ENCODE results near the gene CDC42BPA. TPM values are rescaled to one million over a fixed set of nuclear protein-coding genes. Genes with fewer than 3 reads are reported as not detected.

The CDC42BPA gene
- total RNA-seq, 4 donors from 2014 or later, result 16.8 to 26.9 (median 22.5) TPM

DNA sequence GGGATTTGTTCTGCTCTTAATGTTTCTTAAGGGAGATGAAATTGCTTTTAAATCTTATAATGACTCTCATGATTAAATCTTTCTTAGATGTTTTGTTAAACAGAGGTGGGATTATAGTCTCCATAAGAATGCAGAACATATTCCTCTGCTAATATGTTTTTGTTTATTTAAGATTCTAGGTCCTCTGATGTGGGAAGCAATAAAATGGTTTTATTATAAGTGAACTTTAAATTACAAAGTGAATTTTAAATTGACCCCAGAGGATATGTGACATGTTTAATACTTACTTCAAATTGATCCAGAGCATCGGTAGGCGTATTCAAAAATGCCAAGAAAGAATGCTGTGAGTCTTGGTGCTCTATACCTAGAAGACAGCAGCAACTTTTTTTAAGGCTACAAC is 248.8 kb downstream of the CDC42BPA start:
- H3K4me3 ChIP-seq (ENCODE audit: low read depth, poor library complexity, severe bottlenecking), result no peak overlapping the region
- intact Hi-C loops (cut with DNase I; ENCODE audit: low total_unique reads), result no loop called here
- TF ChIP-seq POLR2A (IDR thresholded peaks at IDR 0.05), result no peak
- TF ChIP-seq, protein P1, sequence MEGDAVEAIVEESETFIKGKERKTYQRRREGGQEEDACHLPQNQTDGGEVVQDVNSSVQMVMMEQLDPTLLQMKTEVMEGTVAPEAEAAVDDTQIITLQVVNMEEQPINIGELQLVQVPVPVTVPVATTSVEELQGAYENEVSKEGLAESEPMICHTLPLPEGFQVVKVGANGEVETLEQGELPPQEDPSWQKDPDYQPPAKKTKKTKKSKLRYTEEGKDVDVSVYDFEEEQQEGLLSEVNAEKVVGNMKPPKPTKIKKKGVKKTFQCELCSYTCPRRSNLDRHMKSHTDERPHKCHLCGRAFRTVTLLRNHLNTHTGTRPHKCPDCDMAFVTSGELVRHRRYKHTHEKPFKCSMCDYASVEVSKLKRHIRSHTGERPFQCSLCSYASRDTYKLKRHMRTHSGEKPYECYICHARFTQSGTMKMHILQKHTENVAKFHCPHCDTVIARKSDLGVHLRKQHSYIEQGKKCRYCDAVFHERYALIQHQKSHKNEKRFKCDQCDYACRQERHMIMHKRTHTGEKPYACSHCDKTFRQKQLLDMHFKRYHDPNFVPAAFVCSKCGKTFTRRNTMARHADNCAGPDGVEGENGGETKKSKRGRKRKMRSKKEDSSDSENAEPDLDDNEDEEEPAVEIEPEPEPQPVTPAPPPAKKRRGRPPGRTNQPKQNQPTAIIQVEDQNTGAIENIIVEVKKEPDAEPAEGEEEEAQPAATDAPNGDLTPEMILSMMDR (IDR thresholded peaks at IDR 0.05), result no peak
- no peak for DNase-seq (ENCODE audit: low spot score in 2 of 2)
- 89 to 93% methylated on average over 2 of the region's 2 CpGs for WGBS, 2 donors

DNA sequence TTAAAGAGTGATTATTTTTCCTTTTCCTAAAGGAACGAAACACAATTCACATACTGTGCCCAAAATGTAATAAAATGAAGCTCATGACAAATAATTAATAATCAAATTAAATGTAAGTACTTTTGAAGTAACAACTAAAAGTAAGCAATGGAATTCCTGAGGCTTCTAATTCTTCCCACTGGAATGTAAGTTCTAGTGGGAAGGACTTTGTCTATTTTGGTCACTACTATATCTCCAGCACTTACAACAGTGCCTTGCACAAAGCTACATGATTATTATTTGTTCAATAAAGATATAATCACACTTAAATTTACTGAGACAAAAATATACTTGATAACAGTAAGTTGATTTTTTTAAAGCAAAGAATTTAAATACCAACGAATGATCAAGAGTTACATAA is 249.4 kb downstream of the CDC42BPA start:
- no peak for DNase-seq (ENCODE audit: low spot score in 2 of 2)
- no peak for TF ChIP-seq POLR2A (IDR thresholded peaks at IDR 0.05)
- TF ChIP-seq, protein P1 (IDR thresholded peaks at IDR 0.05), result no peak
- 75 to 77% methylated on average over 2 of the region's 2 CpGs for WGBS, 2 donors
- intact Hi-C loops (cut with DNase I; ENCODE audit: low total_unique reads), result no loop called here
- H3K4me3 ChIP-seq (ENCODE audit: low read depth, poor library complexity, severe bottlenecking), result no peak overlapping the region

DNA sequence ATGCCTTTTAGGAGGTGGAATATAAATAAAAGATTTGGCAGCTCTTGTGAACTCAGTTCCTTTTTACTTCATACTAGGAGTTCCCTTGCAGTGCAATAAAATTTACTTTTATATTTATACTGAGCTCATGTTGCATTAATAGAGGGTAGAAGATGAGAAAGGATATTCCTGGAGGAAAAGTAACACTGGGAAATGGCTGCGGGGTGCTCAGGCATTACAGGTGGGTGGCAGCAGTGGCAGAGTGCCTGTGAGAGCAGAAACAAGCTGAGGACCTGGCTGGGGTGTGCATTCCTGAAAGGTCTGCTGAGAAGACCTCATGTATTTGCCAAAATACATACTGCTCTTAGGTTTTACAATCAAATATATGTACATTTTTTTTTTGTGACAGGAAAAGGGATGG is 251.3 kb downstream of the CDC42BPA start:
- no peak for TF ChIP-seq POLR2A (IDR thresholded peaks at IDR 0.05)
- TF ChIP-seq, protein P1 (IDR thresholded peaks at IDR 0.05), result no peak
- no peak overlapping the region for H3K4me3 ChIP-seq (ENCODE audit: low read depth, poor library complexity, severe bottlenecking)
- intact Hi-C loops (cut with DNase I; ENCODE audit: low total_unique reads), result no loop called here
- DNase-seq (ENCODE audit: low spot score in 2 of 2), result no peak
- WGBS, 2 donors, result 70 to 71% methylated on average over 1 of the region's 1 CpG

DNA sequence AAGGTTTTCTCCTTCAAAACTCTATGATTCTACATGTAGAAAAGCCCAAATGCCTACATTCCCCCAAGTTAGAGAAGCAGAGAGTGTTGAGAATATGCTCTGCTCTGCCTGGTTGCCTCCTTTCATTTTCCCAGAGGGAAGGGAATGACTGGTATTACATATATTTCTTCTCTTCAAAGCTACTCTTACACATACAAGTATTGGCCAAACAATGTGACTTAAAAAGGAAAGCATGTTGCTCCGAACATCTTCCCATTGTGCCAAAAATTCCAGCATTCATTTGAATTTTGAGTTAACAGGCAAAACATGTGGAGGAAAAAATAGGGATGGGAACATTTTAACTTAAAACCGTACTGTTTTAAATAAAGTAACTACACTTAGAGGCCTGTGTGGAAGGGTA is 253.0 kb downstream of the CDC42BPA start:
- no peak for DNase-seq (ENCODE audit: low spot score in 2 of 2)
- TF ChIP-seq POLR2A (IDR thresholded peaks at IDR 0.05), result no peak
- TF ChIP-seq, protein P1 (IDR thresholded peaks at IDR 0.05), result no peak
- no peak overlapping the region for H3K4me3 ChIP-seq (ENCODE audit: low read depth, poor library complexity, severe bottlenecking)
- intact Hi-C loops (cut with DNase I; ENCODE audit: low total_unique reads), result no loop called here
- WGBS, 2 donors, result 88 to 92% methylated on average over 2 of the region's 2 CpGs

DNA sequence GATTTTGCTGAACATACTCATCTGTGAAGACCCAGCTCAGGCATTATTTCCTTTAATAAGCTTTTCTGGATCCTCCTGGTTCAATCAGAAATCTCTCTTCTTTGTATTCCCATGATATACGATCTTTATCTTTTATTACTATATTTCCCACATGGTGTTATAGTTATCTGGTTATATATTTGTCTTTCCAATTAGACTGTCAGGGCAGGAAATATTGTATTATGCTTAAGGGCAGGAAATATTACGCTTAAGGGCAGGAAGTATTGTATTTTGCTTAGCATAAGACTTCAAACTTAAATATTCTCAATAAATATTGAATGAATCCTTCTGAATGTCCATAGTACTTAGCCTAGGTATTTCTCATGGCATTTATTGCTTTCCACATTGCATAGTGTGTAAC is 256.0 kb downstream of the CDC42BPA start:
- intact Hi-C loops (cut with DNase I; ENCODE audit: low total_unique reads), result loop anchor here (2.0 kb wide), 1 partner anchor 28 kb away; no protein-coding TSS in a partner anchor
- 90 to 91% methylated on average over 2 of the region's 2 CpGs for WGBS, 2 donors
- no peak overlapping the region for H3K4me3 ChIP-seq (ENCODE audit: low read depth, poor library complexity, severe bottlenecking)
- TF ChIP-seq, protein P1 (IDR thresholded peaks at IDR 0.05), result no peak
- TF ChIP-seq POLR2A (IDR thresholded peaks at IDR 0.05), result no peak
- no peak for DNase-seq (ENCODE audit: low spot score in 2 of 2)

DNA sequence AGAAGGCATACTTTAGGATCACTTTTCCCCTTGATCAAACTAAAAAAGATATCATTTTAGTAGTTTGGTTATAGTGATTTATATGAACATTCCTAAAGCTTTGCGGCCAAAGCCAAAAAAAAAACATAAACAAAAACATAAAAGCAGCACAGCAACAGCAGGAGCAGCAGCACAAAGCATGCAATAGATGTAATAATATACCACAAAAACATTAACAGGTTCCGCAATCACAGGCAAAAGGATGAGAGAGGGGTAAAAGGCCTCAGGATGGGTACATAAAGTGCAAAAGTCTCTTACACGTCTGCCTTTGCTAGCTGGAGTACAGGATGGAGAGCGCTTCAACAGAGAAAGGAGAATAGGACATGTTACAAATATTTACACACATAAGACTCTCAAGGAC is 259.2 kb downstream of the CDC42BPA start:
- no peak overlapping the region for H3K4me3 ChIP-seq (ENCODE audit: low read depth, poor library complexity, severe bottlenecking)
- intact Hi-C loops (cut with DNase I; ENCODE audit: low total_unique reads), result no loop called here
- TF ChIP-seq, protein P1 (IDR thresholded peaks at IDR 0.05), result no peak
- TF ChIP-seq POLR2A (IDR thresholded peaks at IDR 0.05), result no peak
- DNase-seq (ENCODE audit: low spot score in 2 of 2), result no peak
- 90 to 97% methylated on average over 4 of the region's 4 CpGs for WGBS, 2 donors

Data from lower leg skin (tissue), 4 donors.